ENCODE measurements around the gene KCNH8. TPM values are rescaled to one million over a fixed set of nuclear protein-coding genes. Genes with fewer than 3 reads are reported as not detected.

Gene KCNH8
- total RNA-seq, 1 experiment from 2014 or later, result 1.3 TPM

DNA sequence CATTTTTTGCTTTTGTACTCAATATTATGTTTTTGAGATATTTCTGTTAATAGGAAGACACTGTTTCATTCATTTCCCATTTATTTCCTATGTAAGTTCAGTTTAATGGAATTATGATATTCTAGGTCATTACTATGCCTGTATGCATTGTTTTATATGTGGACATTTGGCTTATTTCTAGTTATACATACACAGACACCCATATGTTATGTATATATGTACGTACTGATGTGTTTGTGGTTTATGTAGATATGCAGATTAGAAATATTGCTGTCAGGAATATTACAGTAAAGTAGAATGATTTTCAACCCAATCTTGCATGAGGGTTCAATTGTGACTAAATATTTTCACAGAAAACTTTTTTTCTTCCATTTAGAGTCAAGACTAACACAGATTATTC is 190.5 kb downstream of the KCNH8 start:
- no peak for DNase-seq
- Mint-ChIP-seq H3K27ac (ENCODE audit: unreplicated experiment) (no peak overlapping the region), H3K27me3 (ENCODE audit: unreplicated experiment) (no peaks in the 10 kb centered on the region), H3K9me3 (ENCODE audit: low read depth, unreplicated experiment) (peaks cover 2% of the 10 kb centered on the region), H3K36me3 (ENCODE audit: insufficient read depth, unreplicated experiment) (no peaks in the 10 kb centered on the region), H3K4me3 (ENCODE audit: low read depth, unreplicated experiment) (no peak overlapping the region), H3K4me1 (ENCODE audit: low read depth, unreplicated experiment) (no peaks in the 10 kb centered on the region)
- BruUV-seq (replicated peaks), result no TSS peak
- intact Hi-C loops (cut with micrococcal nuclease; ENCODE audit: unreplicated experiment), result no loop called here
- CTCF ChIA-PET, result no interaction called here
- TF ChIP-seq, protein P1, sequence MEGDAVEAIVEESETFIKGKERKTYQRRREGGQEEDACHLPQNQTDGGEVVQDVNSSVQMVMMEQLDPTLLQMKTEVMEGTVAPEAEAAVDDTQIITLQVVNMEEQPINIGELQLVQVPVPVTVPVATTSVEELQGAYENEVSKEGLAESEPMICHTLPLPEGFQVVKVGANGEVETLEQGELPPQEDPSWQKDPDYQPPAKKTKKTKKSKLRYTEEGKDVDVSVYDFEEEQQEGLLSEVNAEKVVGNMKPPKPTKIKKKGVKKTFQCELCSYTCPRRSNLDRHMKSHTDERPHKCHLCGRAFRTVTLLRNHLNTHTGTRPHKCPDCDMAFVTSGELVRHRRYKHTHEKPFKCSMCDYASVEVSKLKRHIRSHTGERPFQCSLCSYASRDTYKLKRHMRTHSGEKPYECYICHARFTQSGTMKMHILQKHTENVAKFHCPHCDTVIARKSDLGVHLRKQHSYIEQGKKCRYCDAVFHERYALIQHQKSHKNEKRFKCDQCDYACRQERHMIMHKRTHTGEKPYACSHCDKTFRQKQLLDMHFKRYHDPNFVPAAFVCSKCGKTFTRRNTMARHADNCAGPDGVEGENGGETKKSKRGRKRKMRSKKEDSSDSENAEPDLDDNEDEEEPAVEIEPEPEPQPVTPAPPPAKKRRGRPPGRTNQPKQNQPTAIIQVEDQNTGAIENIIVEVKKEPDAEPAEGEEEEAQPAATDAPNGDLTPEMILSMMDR (IDR thresholded peaks at IDR 0.05; ENCODE audit: unreplicated experiment), result no peak

DNA sequence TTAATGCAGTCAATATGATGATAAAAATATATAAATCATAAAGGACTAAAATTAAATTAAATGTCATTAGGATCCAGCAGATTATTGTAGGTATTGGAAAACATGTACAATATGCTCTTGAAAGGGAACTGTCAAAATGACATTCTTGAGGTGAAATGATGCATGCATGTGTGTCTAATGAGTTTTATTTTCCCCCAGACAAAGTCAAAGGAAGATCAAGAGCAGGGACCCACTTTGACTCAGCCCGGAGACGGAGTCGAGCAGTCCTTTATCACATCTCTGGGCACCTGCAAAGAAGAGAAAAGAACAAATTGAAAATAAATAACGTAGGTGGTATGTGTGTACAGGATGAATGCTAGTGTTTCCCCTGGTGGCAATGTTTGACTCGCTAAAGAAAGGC is 194.1 kb downstream of the KCNH8 start:
- H3K4me1 Mint-ChIP-seq (ENCODE audit: low read depth, unreplicated experiment), result no peaks in the 10 kb centered on the region
- DNase-seq, result no peak
- H3K27me3 Mint-ChIP-seq (ENCODE audit: unreplicated experiment), result no peaks in the 10 kb centered on the region
- H3K9me3 Mint-ChIP-seq (ENCODE audit: low read depth, unreplicated experiment), result peaks cover 2% of the 10 kb centered on the region
- CTCF ChIA-PET, result no interaction called here
- TF ChIP-seq, protein P1 (IDR thresholded peaks at IDR 0.05; ENCODE audit: unreplicated experiment), result no peak
- H3K36me3 Mint-ChIP-seq (ENCODE audit: insufficient read depth, unreplicated experiment), result no peaks in the 10 kb centered on the region
- H3K27ac Mint-ChIP-seq (ENCODE audit: unreplicated experiment), result no peak overlapping the region
- BruUV-seq (replicated peaks), result no TSS peak
- no peak overlapping the region for H3K4me3 Mint-ChIP-seq (ENCODE audit: low read depth, unreplicated experiment)
- intact Hi-C loops (cut with micrococcal nuclease; ENCODE audit: unreplicated experiment), result no loop called here

DNA sequence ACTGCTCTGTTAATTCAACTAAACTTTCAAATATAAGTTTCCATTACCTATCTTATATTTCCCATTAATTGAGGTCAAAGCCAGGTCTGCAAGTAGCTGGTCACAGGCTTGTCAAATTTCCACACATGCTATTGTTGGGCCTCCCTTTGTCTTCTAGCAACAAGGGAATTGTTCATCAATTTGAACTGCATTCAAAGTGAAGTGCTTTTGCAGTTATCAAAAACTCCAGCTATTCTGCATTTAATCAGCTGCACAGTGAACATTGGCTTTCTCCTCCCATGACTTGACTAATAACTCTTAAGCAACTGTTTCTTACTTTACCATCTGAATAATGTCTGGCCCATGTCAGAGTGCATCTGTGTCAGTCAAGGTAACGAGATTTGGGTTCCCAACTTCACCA is 198.4 kb downstream of the KCNH8 start:
- H3K27ac Mint-ChIP-seq (ENCODE audit: unreplicated experiment), result no peak overlapping the region
- H3K27me3 Mint-ChIP-seq (ENCODE audit: unreplicated experiment), result no peaks in the 10 kb centered on the region
- no peak overlapping the region for H3K4me3 Mint-ChIP-seq (ENCODE audit: low read depth, unreplicated experiment)
- no peaks in the 10 kb centered on the region for H3K9me3 Mint-ChIP-seq (ENCODE audit: low read depth, unreplicated experiment)
- no peaks in the 10 kb centered on the region for H3K36me3 Mint-ChIP-seq (ENCODE audit: insufficient read depth, unreplicated experiment)
- DNase-seq, result no peak
- BruUV-seq (replicated peaks), result no TSS peak
- no peaks in the 10 kb centered on the region for H3K4me1 Mint-ChIP-seq (ENCODE audit: low read depth, unreplicated experiment)
- intact Hi-C loops (cut with micrococcal nuclease; ENCODE audit: unreplicated experiment), result loop anchor here (5.0 kb wide), 1 partner anchor 284 kb away; no protein-coding TSS in a partner anchor
- TF ChIP-seq, protein P1 (IDR thresholded peaks at IDR 0.05; ENCODE audit: unreplicated experiment), result no peak
- CTCF ChIA-PET, result no interaction called here

DNA sequence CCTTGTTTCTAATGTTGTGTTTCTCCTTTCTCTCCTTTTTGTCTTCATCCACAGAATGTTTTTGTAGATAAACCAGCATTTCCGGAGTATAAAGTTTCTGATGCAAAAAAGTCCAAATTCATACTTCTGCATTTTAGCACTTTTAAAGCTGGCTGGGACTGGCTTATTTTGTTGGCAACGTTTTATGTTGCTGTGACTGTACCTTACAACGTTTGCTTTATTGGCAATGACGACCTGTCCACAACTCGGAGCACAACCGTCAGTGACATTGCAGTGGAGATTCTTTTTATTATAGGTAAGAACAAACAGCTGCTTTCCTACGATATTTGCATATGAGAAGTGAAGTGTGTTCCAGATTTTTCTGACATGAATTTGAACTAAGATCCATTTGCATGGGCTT is 199.4 kb downstream of the KCNH8 start:
- Mint-ChIP-seq H3K9me3 (ENCODE audit: low read depth, unreplicated experiment) (no peaks in the 10 kb centered on the region), H3K36me3 (ENCODE audit: insufficient read depth, unreplicated experiment) (no peaks in the 10 kb centered on the region), H3K27me3 (ENCODE audit: unreplicated experiment) (no peaks in the 10 kb centered on the region), H3K4me1 (ENCODE audit: low read depth, unreplicated experiment) (no peaks in the 10 kb centered on the region), H3K4me3 (ENCODE audit: low read depth, unreplicated experiment) (no peak overlapping the region), H3K27ac (ENCODE audit: unreplicated experiment) (no peak overlapping the region)
- intact Hi-C loops (cut with micrococcal nuclease; ENCODE audit: unreplicated experiment), result loop anchor here (2.0 to 5.0 kb wide), 2 partner anchors 285 to 519 kb away; no protein-coding TSS in a partner anchor
- TF ChIP-seq, protein P1 (IDR thresholded peaks at IDR 0.05; ENCODE audit: unreplicated experiment), result no peak
- CTCF ChIA-PET, result no interaction called here
- DNase-seq, result no peak
- no TSS peak for BruUV-seq (replicated peaks)

Measured in Calu3 (cell line).